MM.1S (cell line): ENCODE results near the gene SUPT4H1.

Experiments used
- DNase-seq: peaks from one replicate; pipeline ENCODE4 v3.0.0-alpha.2; 2015
- H2AFZ ChIP-seq: fragments of 300-600 bp; sonication (generic); 2 replicates; pipeline ENCODE4 v1.6.0; 2016; ENCODE audit warnings: antibody characterized with exemption, low read length
- H3F3A ChIP-seq: fragments of 300-600 bp; sonication (generic); 2 replicates; pipeline ENCODE4 v1.6.1; 2016; ENCODE audit warnings: mild to moderate bottlenecking, antibody characterized with exemption, low read length, moderate library complexity, mixed read lengths; ENCODE audit not compliant: insufficient read depth
- H3K27ac ChIP-seq: fragments of 300-600 bp; sonication (generic); 2 replicates; pipeline ENCODE4 v1.5.1; 2016; ENCODE audit warnings: mild to moderate bottlenecking, low read length
- H3K27me3 ChIP-seq: fragments of 300-600 bp; sonication (generic); replicated peaks from 2 replicates; pipeline ENCODE4 v1.6.0; 2016; ENCODE audit warnings: low read length; ENCODE audit not compliant: insufficient read depth
- H3K36me3 ChIP-seq: fragments of 300-600 bp; sonication (generic); replicated peaks from 2 replicates; pipeline ENCODE4 v1.6.1; 2016; ENCODE audit warnings: mild to moderate bottlenecking, low read length, mixed read lengths; ENCODE audit not compliant: insufficient read depth
- H3K4me1 ChIP-seq: fragments of 300-600 bp; sonication (generic); 2 replicates; pipeline ENCODE4 v1.6.1; 2016; ENCODE audit warnings: low read length, mixed read lengths
- H3K4me2 ChIP-seq: fragments of 300-600 bp; sonication (generic); 2 replicates; pipeline ENCODE4 v1.6.0; 2016; ENCODE audit warnings: low read depth, low read length
- H3K4me3 ChIP-seq: fragments of 300-600 bp; sonication (generic); 2 replicates; pipeline ENCODE4 v1.5.1; 2016; ENCODE audit warnings: low read length, mixed read lengths
- H3K79me2 ChIP-seq: fragments of 300-600 bp; sonication (generic); 2 replicates; pipeline ENCODE4 v1.6.1; 2016; ENCODE audit warnings: mixed run types, low read length, mixed read lengths
- H3K9ac ChIP-seq: fragments of 300-600 bp; sonication (generic); 2 replicates; pipeline ENCODE4 v1.6.1; 2016; ENCODE audit warnings: low read length, mixed read lengths
- H3K9me2 ChIP-seq: fragments of 300-600 bp; sonication (generic); replicated peaks from 2 replicates; pipeline ENCODE4 v1.6.1; 2016; ENCODE audit warnings: mild to moderate bottlenecking, low read length, mixed read lengths; ENCODE audit not compliant: insufficient read depth
- H3K9me3 ChIP-seq: fragments of 300-600 bp; sonication (generic); replicated peaks from 2 replicates; pipeline ENCODE4 v1.6.1; 2016; ENCODE audit warnings: mild to moderate bottlenecking, low read length, mixed read lengths; ENCODE audit not compliant: insufficient read depth
- H4K20me1 ChIP-seq: fragments of 300-600 bp; sonication (generic); 2 replicates; pipeline ENCODE4 v1.6.1; 2016; ENCODE audit warnings: mild to moderate bottlenecking, low read length, moderate library complexity, mixed read lengths; ENCODE audit not compliant: insufficient read depth
- CTCF ChIP-seq: fragments of 300-600 bp; sonication (generic); IDR thresholded peaks from 2 replicates; pipeline ENCODE4 v1.5.1; 2016; ENCODE audit warnings: antibody characterized with exemption, low read length, mixed read lengths
- EZH2 ChIP-seq: fragments of 300-600 bp; sonication (generic); optimal IDR thresholded peaks from 2 replicates; pipeline ENCODE3; 2017; ENCODE audit warnings: low read depth, mild to moderate bottlenecking, antibody characterized with exemption, low read length, mixed read lengths
- EZH2phosphoT487 ChIP-seq: fragments of 300-600 bp; sonication (generic); IDR thresholded peaks from 2 replicates; pipeline ENCODE4 v1.6.1; 2018; ENCODE audit warnings: antibody characterized with exemption, low read length

SUPT4H1 gene

GRCh38 chr17:58316260-58316960, 35.6 kb downstream of the SUPT4H1 start:
- Histone ChIP-seq H3K9ac (no peak overlapping the region), H3K27me3 (no peaks in the 10 kb centered on the region), H3K4me3 (no peak overlapping the region)

GRCh38 chr17:58315750-58316149, 36.3 kb downstream of the SUPT4H1 start:
- no peaks in the 10 kb centered on the region for H3K27me3 ChIP-seq
- DNase-seq = no peak

More at GRCh38 chr17:58316260-58316960, 35.6 kb downstream of the SUPT4H1 start:
- no peaks in the 10 kb centered on the region for H3K36me3 ChIP-seq
- no peak overlapping the region for H2AFZ ChIP-seq
- no peaks in the 10 kb centered on the region for H3K79me2 ChIP-seq
- H3K9me2 ChIP-seq = no peaks in the 10 kb centered on the region
- no peaks in the 10 kb centered on the region for H3K4me1 ChIP-seq
- H3K4me2 ChIP-seq = no peak overlapping the region
- DNase-seq = no peak
- H3K9me3 ChIP-seq = no peaks in the 10 kb centered on the region
- TF ChIP-seq CTCF (no peak), EZH2 (no peak)
- H3F3A ChIP-seq = no peaks in the 10 kb centered on the region
- H3K27ac ChIP-seq = no peak overlapping the region
- no peaks in the 10 kb centered on the region for H4K20me1 ChIP-seq

DNA sequence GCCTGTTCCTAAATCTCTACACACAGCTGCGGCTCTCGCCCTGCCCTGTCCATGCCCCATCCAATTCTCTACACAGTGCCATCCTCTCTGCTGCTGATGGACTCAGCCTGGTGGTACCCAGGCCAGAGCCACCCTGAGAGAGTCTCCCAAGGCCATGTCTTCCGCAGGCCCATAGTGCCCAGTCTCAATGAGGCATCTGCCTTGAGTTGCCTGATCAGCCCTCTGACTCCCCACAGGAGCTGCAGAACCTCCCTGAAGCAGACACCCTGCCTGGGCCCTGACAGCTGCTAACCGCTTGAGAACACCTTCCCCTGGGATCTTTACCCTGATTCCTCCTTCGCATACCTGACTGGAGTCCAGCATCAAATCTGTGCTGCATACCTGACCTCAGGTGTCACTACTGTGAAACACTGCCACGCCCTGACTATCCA, 36.7 kb downstream of the SUPT4H1 start:
- DNase-seq = no peak

More at GRCh38 chr17:58315750-58316149, 36.3 kb downstream of the SUPT4H1 start:
- no peak for TF ChIP-seq EZH2
- TF ChIP-seq CTCF = no peak
- no peak for TF ChIP-seq EZH2phosphoT487
- Histone ChIP-seq H3F3A (no peaks in the 10 kb centered on the region), H3K36me3 (no peaks in the 10 kb centered on the region), H3K9ac (no peak overlapping the region), H4K20me1 (no peaks in the 10 kb centered on the region), H3K4me2 (no peak overlapping the region), H3K9me2 (no peaks in the 10 kb centered on the region), H3K4me1 (no peaks in the 10 kb centered on the region), H3K79me2 (no peaks in the 10 kb centered on the region), H3K27ac (no peak overlapping the region), H2AFZ (no peak overlapping the region), H3K9me3 (no peaks in the 10 kb centered on the region), H3K4me3 (no peak overlapping the region)

More for the DNA sequence above, 36.7 kb downstream of the SUPT4H1 start:
- Histone ChIP-seq H3K9me2 (no peaks in the 10 kb centered on the region), H3K36me3 (no peaks in the 10 kb centered on the region), H3K27me3 (no peaks in the 10 kb centered on the region), H3K4me3 (no peak overlapping the region), H3K9ac (no peak overlapping the region), H2AFZ (no peak overlapping the region), H3K27ac (no peak overlapping the region), H3K4me2 (no peak overlapping the region), H4K20me1 (no peaks in the 10 kb centered on the region), H3K9me3 (no peaks in the 10 kb centered on the region), H3K79me2 (no peaks in the 10 kb centered on the region), H3F3A (no peaks in the 10 kb centered on the region), H3K4me1 (no peaks in the 10 kb centered on the region)
- TF ChIP-seq CTCF = no peak
- no peak for TF ChIP-seq EZH2phosphoT487
- no peak for TF ChIP-seq EZH2
